Left renal cortex interstitium (tissue), 4 donors: ENCODE data around the gene ALDH2. TPM values are rescaled to one million over a fixed set of nuclear protein-coding genes. Genes with fewer than 3 reads are reported as not detected.
"Not testable (repeated sequence)": the region's sequence is repeated elsewhere in the genome, so short reads cannot be mapped to it uniquely, and the experiment has no call there.

Experiments
- DNase-seq, 4 donors: peaks; one replicate each; pipeline ENCODE4 v3.0.0-alpha.2; 2013; ENCODE audit warnings: low read depth in 4 of 4, low spot score in 2 of 4, missing footprints in 1 of 4
- polyA plus RNA-seq, 4 donors: library from polyadenylated mRNA; unstranded; fragments of 120-200 nt; gene quantifications; one replicate each; pipeline ENCODE4 v1.2.1, GENCODE V29; 2013; ENCODE audit not compliant: insufficient read length in 4 of 4

The ALDH2 gene
- polyA plus RNA-seq, 4 donors = 88.3 to 123 (median 98.1) TPM

DNA sequence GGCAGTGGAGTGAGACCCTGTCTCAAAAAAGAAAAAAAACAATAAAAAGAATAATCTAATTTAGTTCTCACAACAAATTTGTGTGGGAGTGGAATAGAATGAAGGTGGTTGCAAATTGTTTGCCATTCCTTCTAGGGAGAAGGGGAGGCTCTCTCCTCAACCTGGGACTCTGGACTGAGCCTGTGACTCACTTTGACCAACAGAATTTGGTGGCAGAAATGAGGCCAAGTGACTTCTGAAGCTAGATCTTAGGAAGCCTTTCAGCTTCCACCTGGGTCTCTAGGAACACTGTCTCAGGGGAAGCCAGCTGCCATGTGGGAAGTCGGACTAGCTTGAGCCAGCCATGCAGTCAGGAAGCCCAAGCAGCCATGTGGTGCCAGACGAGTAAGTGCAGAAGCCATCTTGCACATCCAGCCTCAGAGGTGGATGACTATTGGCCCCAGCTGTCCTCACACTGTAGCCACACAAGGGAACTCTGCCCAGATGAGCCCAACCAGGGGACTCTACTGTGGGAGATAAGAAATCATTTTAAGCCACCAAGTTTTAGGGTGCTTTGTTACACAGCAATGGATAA lies 14.4 kb downstream of the ALDH2 start:
- DNase-seq = no peak

DNA sequence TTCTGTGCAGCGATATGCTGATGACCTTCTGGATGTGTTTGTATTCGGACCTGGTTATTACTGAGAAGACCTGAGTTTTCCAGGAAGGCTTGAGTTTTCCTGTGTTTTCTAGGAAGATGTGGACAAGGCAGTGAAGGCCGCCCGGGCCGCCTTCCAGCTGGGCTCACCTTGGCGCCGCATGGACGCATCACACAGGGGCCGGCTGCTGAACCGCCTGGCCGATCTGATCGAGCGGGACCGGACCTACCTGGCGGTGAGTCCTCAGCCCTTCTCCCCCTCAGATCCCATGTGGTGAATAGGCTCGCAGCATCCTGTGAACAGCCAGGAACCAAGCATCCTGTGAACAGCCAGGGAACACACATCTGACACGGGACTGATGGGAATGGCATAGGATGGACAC lies 16.3 kb downstream of the ALDH2 start:
- no peak for DNase-seq

DNA sequence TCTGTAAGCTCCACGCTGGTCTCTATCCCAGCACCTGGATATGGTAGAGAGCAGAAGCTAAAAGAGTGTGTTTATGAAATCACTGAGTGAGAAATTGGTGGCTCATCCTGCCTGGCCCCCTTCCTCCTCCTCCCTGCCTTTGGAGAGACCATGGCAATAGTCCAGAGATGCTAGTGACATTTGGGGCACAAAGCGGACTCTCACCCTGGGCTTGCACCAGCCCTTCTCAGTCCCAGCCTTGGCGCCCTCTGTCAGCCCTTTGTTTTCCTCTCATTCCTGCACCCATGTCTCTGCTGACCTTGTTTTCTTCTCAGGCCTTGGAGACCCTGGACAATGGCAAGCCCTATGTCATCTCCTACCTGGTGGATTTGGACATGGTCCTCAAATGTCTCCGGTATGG lies 18.2 kb downstream of the ALDH2 start:
- no peak for DNase-seq

DNA sequence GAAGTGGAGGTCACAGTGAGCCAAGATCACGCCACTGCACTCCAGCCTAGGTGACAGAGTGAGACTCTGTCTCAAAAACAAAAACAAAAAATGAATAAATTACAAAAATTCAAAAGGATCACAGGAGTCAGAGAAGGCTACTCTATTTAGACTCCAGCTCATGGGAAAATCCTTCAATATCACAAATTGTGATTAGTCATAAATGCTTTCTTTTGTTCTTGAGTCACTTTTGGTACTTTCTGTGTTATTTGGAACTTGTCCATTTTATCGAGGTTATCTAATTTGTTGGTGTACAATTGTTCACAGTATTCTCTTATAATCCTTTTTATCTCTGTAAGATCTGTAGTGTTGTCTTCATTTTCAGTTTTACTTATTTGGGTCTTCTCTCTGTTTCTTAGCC lies 18.9 kb downstream of the ALDH2 start:
- DNase-seq = no peak

DNA sequence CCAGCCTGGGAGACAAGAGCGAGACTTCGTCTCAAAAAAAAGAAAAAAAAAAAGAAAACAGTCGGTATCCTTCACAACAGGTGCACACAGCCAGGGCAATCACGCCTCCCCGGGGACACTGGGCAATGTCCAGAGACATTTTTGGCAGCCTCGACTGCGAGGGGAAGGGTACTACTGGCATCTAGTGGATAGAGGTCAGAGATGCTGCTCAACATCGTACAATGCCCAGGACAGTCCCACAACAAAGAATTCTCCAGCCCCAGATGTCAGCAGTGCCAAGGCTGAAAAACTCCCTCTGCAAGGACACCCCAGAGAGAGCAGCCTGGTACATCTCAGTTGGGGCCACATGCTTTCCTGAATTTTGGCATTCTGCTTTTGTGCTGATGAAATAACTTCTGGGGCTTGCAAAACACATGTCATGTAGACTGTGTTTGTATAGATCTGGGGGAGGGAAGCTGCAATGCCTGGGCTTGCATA lies 21.5 kb downstream of the ALDH2 start:
- DNase-seq = no peak

DNA sequence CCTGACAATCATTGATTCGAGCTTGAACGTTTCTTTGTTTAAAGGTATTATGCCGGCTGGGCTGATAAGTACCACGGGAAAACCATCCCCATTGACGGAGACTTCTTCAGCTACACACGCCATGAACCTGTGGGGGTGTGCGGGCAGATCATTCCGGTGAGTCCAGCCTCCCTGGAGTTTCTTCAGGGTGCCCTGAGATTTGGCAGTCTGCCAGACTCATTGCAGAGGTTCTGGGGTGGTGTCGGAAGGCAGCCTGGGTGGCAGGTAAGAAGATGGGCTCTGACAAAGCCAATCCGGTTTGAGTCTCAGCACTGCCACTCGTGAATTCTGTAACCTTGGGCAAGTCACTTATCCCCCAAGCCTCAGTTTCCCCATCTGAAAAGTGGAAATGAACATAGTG lies 23.0 kb downstream of the ALDH2 start:
- DNase-seq = no peak

DNA sequence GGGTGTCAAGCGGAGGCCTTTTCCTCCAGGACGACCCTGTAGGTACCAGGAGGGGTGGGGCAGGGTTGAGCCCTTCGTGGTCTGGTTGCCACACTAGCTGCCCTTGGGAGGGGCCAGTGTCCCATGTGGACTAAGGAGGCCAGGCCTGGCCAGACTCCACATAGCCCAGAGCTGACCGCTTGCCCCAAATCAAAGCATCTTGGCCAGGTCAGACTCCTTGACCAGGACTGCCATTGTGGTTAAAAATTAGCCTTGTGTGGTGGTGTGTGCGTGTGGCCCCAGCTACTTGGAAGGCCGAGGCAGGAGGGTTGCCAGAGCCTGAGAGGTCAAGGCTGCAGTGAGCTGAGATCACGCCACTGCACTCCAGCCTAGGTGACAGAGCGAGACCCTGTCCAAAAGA lies 24.8 kb downstream of the ALDH2 start:
- DNase-seq = no peak

DNA sequence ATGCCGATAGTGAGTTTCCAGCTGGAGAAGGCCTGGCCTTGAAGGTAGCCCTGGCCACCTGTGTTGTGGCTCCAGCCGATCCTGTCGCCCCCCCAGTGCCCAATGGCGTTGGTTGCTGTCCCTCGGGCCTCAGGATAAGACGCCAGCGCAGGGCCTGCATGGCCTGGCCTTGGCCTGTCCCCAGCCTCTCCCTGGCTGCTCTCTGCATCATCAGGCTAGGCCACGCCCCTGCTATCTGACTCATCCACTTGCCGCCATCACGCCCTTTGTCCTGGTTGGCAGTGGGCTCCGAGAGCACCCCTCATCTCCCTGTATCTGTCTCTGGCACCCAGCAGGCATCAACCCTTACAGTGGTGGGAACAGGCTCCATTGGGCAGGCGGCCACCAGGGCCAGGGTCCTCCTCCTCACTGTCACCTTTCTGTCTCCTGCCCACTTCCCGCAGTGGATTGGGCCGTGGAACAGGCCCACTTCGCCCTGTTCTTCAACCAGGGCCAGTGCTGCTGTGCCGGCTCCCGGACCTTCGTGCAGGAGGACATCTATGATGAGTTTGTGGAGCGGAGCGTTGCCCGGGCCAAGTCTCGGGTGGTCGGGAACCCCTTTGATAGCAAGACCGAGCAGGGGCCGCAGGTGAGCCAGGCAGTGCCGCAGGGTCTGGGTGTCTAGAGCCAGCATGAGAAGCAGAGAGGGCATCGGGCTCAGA lies 25.6 kb downstream of the ALDH2 start:
- no peak for DNase-seq

DNA sequence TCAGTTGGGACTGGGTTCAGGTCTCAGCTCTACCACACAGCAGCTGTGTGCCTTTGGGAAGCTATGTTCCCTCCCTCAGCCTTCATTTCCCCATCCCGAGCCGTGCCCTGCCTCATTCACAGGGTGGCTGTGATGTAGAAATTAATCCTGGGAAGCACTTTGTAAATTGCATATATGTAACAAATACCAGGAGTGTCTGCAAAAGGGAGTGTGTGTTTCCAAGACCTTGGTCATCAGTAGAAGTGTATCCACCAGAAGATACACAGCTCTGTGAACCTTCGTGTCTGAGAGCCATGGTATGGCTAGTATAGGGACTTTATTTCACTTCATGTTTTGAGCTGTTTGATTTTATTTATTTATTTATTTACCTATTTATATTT lies 26.1 kb downstream of the ALDH2 start:
- DNase-seq = no peak

DNA sequence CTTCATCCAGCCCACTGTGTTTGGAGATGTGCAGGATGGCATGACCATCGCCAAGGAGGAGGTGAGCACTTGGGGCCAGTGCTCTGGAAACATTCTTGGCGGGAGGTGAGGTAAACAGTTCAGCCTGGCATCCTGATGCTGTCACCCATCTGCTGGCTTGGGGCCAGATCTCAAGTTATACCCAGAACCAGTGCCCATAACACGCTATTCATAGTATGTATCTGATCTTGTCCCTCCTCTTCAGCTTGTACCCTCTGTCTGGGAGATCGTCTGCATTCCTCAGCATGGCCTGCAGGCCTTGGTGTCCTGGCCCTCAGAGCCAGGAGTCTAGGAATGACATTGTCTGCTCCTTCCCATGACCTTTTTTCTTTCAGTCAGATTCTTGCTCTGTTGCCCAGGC lies 31.4 kb downstream of the ALDH2 start:
- no peak for DNase-seq

DNA sequence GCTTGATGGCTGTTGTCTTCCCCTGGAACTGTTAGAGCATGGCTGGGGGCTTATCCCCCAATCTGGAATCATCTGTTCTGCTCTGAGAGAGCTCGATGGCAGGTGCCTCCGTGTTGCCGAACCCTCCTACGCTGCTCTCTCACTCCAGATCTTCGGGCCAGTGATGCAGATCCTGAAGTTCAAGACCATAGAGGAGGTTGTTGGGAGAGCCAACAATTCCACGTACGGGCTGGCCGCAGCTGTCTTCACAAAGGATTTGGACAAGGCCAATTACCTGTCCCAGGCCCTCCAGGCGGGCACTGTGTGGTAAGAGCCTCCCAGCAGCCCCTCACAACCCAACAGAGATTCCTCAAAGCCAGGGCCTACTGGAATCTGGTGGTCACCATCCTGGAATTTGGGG lies 33.0 kb downstream of the ALDH2 start:
- no peak for DNase-seq

DNA sequence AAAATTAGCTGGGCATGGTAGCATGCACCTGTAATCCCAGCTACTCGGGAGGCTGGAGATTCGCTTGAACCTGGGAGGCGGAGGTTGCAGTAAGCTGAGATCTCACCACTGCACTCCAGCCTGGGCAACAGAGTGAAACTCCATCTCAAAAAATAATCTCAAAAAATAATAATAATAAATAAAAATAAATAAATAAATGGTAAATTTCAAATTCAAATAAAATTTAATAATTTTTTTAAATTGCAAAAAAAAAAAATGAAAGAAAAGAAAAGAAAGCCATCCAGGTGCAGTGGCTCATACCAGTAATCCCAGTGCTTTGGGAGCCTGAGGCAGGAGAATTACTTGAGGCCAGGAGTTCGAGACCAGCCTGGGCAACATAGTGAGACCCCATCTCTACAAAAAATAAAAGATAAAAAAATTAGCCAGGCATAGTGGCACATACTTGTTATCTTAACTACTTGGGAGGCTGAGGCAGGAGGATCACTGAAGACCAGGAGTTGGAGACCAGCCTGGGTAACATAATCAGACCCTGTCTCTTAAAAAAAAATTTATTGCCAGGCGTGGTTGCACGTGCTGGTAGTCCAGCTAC lies 36.4 kb downstream of the ALDH2 start:
- no peak for DNase-seq

DNA sequence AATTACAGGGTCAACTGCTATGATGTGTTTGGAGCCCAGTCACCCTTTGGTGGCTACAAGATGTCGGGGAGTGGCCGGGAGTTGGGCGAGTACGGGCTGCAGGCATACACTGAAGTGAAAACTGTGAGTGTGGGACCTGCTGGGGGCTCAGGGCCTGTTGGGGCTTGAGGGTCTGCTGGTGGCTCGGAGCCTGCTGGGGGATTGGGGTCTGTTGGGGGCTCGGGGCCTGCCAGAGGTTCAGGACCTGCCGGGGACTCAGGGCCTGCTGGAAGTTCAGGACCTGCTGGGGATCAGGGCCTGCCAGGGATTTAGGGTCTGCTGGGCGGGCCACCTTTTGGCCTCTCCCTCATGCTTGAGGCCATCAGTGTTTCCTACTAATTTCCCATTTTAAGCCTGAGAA lies 37.1 kb downstream of the ALDH2 start:
- DNase-seq = no peak

DNA sequence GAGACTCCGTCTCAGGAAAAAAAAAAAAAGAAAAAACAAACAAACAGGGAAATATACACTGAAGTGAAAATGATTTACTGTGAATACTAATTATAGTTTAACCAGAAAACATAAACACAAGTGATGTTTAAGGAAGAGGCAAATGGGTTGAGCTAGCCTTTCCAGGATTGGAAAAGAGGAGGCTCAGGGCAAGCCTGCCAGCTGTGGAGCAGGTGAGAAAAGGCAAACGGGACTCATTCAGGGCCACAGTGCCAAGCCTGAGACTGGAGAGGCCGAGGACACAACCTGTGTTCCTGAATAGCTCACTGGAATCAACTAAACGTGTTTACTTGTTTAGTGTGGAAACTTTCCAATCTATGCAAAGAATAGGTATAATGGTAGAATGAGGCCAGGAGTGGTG lies 39.6 kb downstream of the ALDH2 start:
- DNase-seq = no peak

DNA sequence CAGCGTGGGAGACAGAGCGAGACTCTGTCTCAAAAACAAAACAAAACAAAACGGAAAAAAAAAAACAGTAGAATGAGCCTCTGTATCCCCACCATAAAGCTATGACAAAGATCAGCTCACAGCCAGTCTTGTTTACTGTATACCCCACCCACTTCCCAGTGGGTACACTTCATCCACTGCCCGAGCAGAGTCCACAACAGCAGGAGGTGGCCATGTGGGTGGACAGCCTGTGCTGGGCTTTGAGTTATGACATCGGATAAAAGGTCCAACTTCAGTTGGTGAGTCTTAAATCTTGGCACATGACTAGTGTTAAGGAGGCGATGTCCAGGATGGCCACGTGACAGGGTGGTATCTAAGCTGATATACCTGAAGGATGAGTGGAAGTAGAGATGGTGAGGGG lies 40.5 kb downstream of the ALDH2 start:
- no peak for DNase-seq

DNA sequence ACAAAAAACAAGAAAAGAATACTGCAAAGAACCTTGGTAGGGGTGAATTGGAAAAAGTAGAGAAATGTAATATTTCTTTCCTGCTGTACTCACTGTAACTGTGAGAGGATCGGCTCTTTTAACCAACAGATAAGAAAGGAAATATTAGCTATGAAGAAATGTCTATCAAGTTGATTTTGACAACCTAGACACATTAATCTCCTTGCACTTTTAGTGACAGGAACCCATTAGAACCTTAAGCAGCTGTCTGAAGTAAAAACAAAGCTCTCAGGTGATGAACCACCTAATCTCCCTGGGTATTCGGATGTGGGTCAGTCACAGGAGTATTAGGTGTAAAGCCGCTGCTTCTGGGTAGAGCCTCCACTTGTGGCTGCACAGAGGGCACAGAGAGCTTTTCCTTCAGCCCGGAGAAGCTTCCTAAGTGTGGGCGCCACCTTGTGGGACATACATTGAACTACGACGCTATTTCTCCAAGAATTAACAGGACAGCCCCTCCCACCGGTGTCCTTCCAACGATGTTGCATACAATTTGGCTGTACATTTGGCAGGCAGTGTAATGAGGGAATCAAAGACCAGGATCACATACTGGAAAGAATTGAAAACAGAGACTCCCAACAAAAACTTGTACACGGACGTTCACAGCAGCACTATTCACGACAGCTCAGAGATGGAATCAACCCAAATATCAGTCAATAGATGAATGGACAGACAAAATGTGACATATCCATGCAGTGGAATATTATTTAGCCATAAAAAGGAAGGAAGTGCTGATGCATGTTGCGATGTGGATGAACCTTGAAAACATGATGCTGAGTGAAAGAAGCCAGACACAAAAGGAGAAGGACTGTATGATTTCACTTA lies 46.4 kb downstream of the ALDH2 start:
- peak; percentile 44 to 69 (median 56) for DNase-seq

DNA sequence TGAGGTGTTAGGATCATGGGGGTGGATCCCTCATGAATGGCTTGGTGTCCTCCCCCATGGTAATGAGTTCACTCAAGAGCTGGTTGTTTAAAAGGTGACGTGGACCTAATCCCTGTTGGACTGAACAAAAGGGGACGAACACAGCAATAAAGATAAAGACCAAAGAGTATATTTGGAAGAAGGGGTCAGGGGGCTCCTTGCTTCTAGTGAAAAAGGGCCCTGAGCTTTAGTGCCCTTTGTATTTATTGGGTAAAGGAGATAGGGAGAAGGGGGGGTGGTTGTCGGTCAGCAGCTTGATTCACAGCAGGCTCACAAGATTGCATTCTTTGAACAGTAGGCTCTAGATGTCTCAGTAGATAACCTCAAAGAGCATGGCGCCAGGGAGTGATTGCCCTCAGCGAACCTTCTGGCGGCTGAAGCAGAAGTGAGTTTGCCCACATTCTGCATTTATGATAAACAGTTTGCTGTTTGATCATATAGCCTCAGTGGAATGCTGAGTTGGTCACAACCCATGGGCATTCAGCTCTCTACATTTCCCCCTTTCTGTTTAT lies 49.4 kb downstream of the ALDH2 start:
- no peak for DNase-seq

DNA sequence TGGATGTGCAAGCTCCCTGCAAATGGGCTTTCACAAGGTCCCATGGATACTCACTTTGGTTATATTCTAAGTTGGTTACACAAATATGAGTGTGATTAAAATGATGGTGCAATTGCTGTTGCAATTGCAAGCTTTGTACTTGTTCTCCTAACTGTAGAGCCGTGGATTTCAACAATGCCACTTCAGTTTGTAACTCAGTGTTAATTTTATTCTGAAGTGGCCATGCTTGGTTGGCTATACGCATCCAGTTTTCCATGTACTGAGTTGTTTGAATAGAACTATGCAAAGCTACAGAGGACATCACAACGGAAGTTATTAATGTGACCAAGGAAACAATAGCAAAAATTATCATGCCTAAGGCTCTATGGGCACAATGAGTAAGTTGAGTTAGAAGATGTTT lies 50.2 kb downstream of the ALDH2 start:
- not testable (repeated sequence) for DNase-seq

DNA sequence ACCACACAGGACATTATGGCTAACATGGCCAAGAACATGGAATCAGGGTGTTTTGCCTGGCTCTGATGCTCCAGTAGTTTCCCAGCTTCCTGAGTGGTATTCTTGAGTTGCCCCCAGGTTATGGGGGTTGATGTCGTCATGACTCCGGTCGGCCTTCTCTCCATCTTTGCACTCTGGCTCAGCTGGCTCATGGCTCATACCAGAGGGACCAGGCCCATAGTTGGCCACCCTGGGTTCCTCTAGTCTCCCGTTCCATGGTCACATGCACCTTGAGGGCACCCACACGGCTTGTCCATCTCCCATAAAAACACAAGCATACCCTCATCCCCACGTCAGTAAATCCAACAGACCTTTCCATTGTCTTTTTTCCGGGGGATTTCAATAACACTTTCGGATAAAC lies 51.6 kb downstream of the ALDH2 start:
- no peak for DNase-seq

DNA sequence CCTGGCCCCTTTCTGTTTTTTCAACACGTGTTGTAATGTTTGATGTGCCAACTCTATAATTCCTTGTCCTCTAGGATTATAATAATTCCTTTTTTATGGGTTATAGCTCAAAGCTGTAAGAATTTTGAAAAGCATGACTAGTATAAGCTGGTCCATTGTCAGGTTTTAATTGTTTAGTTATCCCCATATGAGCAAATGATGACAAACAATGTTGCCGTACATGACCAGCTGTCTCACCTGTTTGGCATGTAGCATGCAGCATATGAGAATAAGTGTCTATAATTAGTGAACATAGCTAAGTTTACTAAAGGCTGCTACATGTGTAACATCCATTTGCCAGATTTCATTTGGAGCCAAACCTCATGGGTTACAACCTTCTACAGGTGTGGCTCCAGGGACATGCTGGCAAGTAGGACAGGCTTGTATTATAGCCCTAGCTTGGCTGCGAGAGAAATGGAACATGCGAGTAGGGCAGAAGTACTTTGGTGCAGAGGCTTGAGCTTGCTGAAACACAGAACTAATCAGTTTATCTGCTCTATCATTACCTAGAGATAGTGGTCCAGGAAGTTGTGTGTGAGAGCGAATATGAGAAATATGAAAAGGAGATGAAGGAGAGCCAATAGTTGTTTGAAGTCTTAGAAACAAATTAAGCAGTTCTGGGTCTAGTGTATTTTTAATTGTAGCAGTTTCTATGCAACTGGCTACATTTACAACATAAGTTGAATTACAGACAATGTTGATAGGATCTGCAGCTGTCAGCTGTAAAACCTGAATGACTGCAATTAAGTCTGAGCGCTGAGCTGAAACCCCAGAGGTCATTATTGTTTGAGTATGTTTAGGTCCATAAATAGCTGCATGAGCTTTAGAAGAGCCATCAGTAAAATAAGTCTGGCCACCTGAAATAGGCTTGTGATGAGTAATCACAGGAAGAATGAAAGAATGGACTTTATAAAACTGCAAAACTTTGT lies 52.7 kb downstream of the ALDH2 start:
- no peak for DNase-seq
